OCI-LY7 (cell line): ENCODE measurements around the gene GID8.

Experiments used
- EZH2phosphoT487 ChIP-seq: fragments of 200-600 bp; sonication (generic); IDR thresholded peaks from 2 replicates; pipeline ENCODE4 v1.6.1; 2018; ENCODE audit warnings: low read depth, borderline replicate concordance, mild to moderate bottlenecking, mixed run types, antibody characterized with exemption, low read length, moderate library complexity, mixed read lengths
- TF ChIP-seq, protein P1 (sequence below): fragments of 200-600 bp; sonication (generic); conservative IDR thresholded peaks from 2 replicates; pipeline ENCODE4 v1.5.1; 2014; ENCODE audit warnings: mild to moderate bottlenecking, antibody characterized with exemption, low read length, moderate library complexity, mixed read lengths

DNA sequence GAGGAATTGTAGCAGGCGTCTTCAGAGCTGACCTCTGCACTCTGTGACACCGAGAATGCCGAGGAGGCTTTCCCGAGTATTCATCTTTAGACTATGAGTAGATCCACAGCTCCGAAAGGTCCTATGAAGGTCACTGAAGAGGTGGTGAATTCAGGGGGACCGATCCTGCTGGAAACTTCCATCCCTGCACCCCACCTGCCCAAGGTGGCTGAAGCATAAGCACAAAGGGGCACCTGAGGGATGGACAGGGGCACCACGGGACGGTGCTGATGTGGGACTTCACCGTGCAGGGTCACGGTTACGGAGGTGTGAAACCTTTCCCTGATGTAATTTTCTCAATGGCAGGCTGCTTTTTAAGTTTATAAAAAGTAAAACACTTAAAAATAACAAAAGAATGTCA, 36.1 kb upstream of the GID8 start:
- TF ChIP-seq, protein P1, sequence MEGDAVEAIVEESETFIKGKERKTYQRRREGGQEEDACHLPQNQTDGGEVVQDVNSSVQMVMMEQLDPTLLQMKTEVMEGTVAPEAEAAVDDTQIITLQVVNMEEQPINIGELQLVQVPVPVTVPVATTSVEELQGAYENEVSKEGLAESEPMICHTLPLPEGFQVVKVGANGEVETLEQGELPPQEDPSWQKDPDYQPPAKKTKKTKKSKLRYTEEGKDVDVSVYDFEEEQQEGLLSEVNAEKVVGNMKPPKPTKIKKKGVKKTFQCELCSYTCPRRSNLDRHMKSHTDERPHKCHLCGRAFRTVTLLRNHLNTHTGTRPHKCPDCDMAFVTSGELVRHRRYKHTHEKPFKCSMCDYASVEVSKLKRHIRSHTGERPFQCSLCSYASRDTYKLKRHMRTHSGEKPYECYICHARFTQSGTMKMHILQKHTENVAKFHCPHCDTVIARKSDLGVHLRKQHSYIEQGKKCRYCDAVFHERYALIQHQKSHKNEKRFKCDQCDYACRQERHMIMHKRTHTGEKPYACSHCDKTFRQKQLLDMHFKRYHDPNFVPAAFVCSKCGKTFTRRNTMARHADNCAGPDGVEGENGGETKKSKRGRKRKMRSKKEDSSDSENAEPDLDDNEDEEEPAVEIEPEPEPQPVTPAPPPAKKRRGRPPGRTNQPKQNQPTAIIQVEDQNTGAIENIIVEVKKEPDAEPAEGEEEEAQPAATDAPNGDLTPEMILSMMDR: no peak
- TF ChIP-seq EZH2phosphoT487: no peak
